Jurkat, Clone E6-1 (cell line): Measurements from ENCODE around the gene CTXN3. TPM values are rescaled to one million over a fixed set of nuclear protein-coding genes. Genes with fewer than 3 reads are reported as not detected.

Experiments used
- DNase-seq: peaks from one replicate; pipeline ENCODE4 v3.0.0-alpha.2; 2011; ENCODE audit warnings: low read depth, low spot score
- H3K4me3 ChIP-seq: 2 replicates; pipeline ENCODE4 v1.5.1; 2011; ENCODE audit warnings: mild to moderate bottlenecking, low read length, control low read depth, moderate library complexity
- polyA plus RNA-seq: library from polyadenylated mRNA; unstranded; fragments of >200 nt; gene quantifications from one replicate; pipeline ENCODE4 v1.2.1, GENCODE V29; 2012; ENCODE audit warnings: missing spikeins; ENCODE audit not compliant: insufficient read length, insufficient read depth

The CTXN3 gene
- not detected for polyA plus RNA-seq

- H3K4me3 ChIP-seq, result no peak within 1 kb of the TSS
- DNase-seq, result no peak
Measured at GRCh38 chr5:127649018-127649439, at the start of gene CTXN3. CTXN3 (plus strand) TSS chr5:127649082; CDS start chr5:127657522, 8,440 bp downstream.

DNA sequence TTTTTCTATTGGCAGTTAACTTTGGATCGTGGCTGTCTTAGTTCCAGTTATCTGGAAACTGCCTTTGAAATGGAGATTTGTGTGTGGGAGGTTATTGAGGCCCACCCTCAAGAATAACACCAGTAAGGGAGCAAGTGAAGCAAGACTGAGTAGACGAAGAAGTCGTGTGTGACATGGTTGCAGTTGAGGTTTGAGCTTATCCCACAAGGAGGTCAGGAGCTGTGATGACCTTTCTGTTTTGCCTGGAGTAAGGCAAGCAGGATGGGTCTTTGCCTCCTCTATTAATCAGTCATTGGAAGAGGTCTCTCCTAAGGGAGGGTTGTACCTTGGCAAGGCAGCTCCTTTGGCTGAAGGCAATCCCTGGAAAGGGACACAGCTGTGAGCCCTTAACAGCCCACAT lies 49.6 kb upstream of the CTXN3 start:
- no peak overlapping the region for H3K4me3 ChIP-seq
- no peak for DNase-seq

- no peak for DNase-seq
- H3K4me3 ChIP-seq, result no peak overlapping the region
Measured at GRCh38 chr5:127599847-127600246, 49.0 kb upstream of the CTXN3 start.

GRCh38 chr5:127601111-127601510 lies 47.8 kb upstream of the CTXN3 start:
- no peak overlapping the region for H3K4me3 ChIP-seq
- no peak for DNase-seq

DNA sequence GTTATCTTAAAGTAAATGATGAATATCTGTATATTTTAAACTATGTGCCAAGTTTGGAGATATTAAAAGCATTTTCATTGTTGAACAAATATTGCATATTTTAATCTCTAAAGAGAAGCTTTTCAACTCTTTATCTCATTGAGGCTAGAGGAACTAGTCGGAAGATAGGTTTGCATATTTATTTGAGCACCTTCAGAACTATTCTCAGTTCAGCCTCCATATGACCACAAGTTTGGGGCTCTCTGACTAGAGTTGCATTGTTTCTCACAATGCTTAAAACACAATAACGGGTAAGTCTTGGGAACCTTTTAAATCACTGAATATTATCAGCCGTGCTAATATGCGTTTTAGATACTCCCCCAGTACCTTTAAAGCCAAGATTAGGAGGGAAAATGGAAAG lies 47.3 kb upstream of the CTXN3 start:
- DNase-seq, result no peak
- H3K4me3 ChIP-seq, result no peak overlapping the region

- DNase-seq, result no peak
- no peak overlapping the region for H3K4me3 ChIP-seq
Measured at GRCh38 chr5:127602481-127602880, 46.4 kb upstream of the CTXN3 start.

GRCh38 chr5:127602896-127603844 lies 45.7 kb upstream of the CTXN3 start:
- no peak overlapping the region for H3K4me3 ChIP-seq
- no peak for DNase-seq

DNA sequence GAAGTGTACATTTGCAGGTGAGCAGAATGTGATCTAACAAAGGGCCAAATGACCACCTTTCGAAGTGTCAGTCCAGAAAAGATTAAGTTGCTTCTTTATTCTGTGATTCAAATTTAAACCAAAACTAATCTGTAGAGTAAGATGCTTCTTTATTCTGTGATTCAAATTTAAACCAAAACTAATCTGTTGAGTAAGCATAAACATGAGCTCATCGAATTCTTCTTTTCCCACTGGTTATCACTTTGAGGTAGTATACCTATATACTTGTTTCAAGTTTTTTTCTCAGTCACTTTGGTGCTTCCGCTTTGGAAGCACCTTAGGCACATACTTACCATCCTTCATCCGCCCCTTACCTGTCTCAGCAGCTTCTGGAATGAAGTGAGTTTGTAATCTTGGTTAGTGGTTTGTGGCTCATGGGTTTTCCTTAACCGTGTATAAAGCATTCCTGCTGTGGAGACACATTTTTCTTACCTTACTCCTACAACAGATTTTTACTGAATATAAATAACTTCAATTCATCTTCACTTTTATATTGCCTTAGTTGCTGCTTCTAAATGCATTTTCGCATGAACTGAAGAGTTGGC lies 40.7 kb upstream of the CTXN3 start:
- DNase-seq, result no peak
- no peak overlapping the region for H3K4me3 ChIP-seq

DNA sequence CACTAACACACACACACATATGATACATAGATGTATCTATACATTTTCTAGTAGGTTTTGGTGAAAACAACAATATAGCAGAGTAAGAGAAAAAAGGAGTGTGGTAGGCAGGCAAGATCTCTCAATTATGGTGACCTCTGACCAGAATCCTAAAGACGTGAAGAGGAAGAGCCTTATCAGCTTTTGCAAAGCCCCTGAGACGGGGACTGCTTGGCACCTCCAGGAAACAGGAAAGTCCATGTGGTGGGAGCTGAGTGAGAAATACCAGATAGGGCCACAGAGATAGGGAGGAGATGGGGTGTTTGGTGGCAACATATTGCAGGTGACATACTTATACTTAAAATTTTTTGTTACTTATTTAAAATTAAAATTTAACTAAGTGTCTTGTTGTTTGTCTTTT lies 39.9 kb upstream of the CTXN3 start:
- H3K4me3 ChIP-seq, result no peak overlapping the region
- DNase-seq, result no peak

GRCh38 chr5:127609957-127610356 lies 38.9 kb upstream of the CTXN3 start:
- no peak for DNase-seq
- no peak overlapping the region for H3K4me3 ChIP-seq

GRCh38 chr5:127612441-127613141 lies 36.3 kb upstream of the CTXN3 start:
- no peak for DNase-seq
- H3K4me3 ChIP-seq, result no peak overlapping the region

GRCh38 chr5:127615916-127616315 lies 33.0 kb upstream of the CTXN3 start:
- no peak overlapping the region for H3K4me3 ChIP-seq
- DNase-seq, result no peak

DNA sequence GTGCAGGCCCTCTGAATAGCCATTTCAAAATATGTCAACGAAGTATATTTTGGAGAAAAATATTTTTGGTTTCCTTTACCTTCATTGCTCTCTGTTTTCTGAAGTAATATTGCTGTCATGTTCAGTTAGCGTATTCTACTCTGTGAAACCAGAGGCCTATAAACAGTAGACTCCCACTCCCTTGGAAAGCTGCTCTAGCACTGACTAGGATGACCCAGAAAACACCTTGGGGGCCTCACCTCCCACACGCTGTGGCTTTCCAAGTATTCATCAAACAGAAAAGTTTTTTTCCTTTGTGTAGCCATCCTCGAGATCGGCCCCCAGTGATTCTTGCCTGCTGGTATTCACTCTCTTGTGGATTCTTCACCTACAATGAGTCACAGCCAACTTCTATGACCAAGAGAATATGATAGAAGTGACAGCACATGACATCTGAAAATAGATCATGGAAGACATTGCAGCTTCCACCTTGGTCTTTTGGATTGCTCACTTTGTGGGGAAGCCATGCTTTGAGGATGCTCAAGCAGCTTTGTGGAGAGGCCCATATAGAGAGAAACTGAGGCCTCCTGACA lies 28.9 kb upstream of the CTXN3 start:
- H3K4me3 ChIP-seq, result no peak overlapping the region
- no peak for DNase-seq

DNA sequence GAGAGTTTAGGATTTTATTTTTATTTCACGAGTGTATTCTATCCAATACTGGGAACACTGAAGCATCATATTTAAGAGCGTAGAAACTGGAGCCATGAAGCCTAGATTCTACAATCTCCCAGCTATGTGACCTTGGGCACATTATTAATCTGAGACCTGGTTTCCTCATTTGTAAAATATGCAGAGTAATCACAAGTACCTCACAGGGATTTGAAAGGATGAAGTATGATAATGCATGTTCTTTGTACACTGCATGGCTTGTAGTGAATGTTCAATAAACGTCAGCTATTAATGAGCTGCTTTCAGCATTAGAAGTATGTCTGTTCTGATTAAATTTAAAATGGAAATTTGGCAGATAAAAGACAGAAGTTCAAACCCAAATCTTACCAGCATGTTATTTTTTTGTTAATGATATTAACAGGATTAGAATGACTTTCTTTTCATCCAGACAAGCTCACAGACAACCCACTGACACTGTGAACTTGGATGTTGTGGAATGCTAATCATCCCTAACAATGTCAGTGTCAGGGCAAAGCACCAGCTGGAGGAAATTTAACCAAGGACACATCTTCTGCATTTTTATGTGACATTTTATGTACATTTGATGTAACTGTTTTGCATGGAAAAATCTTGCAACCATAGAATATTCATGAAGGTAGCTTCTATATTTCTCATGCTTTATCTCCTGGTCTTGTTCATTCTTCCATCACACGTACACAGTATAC lies 27.1 kb upstream of the CTXN3 start:
- no peak for DNase-seq
- no peak overlapping the region for H3K4me3 ChIP-seq

- no peak for DNase-seq
- H3K4me3 ChIP-seq, result no peak overlapping the region
Measured at GRCh38 chr5:127634007-127634406, 14.9 kb upstream of the CTXN3 start.

DNA sequence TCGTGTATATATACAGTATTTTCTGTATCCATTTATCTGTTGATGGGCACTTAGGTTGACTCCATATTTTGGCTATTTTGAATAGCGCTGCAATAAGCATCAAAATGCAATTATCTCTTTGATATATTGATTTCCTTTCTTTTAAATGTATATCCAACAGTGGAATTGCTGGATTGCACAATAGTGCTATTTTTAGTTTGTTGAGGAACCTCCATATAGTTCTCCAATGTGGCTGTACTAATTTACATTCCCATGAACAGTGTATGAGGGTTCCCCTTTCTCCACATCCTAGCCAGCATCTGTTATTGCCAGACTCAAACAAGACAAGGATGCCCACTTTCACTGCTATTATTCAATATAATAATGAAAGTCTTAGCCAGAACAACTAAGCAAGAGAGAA lies 9.1 kb upstream of the CTXN3 start:
- no peak for DNase-seq
- no peak overlapping the region for H3K4me3 ChIP-seq

- DNase-seq, result no peak
- H3K4me3 ChIP-seq, result no peak overlapping the region
Measured at GRCh38 chr5:127642949-127643348, 5.9 kb upstream of the CTXN3 start.

DNA sequence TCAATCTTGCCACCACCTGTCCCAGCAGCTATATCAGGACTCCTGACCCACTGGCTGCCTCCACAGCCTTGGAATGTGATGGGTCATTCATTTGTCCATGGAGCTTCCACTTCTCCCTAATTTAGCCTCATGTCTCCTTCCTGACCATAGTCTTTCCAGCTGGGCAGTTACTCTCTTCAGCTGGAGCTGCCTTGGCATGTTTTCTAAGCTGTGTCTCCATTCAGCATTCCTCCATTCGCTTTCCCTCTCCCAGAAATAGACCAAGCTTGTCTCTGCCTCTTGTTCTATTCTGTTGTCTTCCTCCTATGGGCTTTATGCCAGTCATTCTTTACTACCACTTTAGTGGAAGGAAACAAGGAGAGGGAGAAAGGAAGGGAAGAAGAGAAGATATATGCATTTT lies 5.3 kb upstream of the CTXN3 start:
- no peak overlapping the region for H3K4me3 ChIP-seq
- no peak for DNase-seq

GRCh38 chr5:127645300-127645726 lies 3.6 kb upstream of the CTXN3 start:
- DNase-seq, result no peak

More at GRCh38 chr5:127645300-127645726, 3.6 kb upstream of the CTXN3 start:
- no peak overlapping the region for H3K4me3 ChIP-seq
